Liver (tissue), 9 donors: ENCODE measurements around the gene MTERF1. TPM values are rescaled to one million over a fixed set of nuclear protein-coding genes. Genes with fewer than 3 reads are reported as not detected.

Experiments
- DNase-seq: peaks from one replicate; pipeline ENCODE4 v3.0.0-alpha.2; 2017; ENCODE audit warnings: low spot score
- H3K27ac ChIP-seq, 2 donors: one replicate each; pipeline ENCODE4 v1.7.0; 2013; ENCODE audit warnings: inconsistent platforms in 2 of 2, low read length in 2 of 2, control low read depth in 1 of 2, low read depth in 1 of 2, mild to moderate bottlenecking in 1 of 2
- H3K27me3 ChIP-seq, 4 donors: one replicate each; pipeline versions ENCODE4 v1.6.1 to v1.7.0; 2013; ENCODE audit warnings: low read length in 3 of 4, inconsistent platforms in 1 of 4, mild to moderate bottlenecking in 1 of 4, moderate library complexity in 1 of 4; ENCODE audit not compliant: control insufficient read depth in 4 of 4, insufficient read depth in 4 of 4
- H3K36me3 ChIP-seq, 4 donors: one replicate each; pipeline versions ENCODE4 v1.6.1 to v1.7.0; 2013; ENCODE audit warnings: low read length in 3 of 4, mild to moderate bottlenecking in 3 of 4, low read depth in 1 of 4, moderate library complexity in 1 of 4; ENCODE audit not compliant: control insufficient read depth in 4 of 4, insufficient read depth in 3 of 4
- H3K4me1 ChIP-seq, 4 donors: one replicate each; pipeline versions ENCODE4 v1.6.1 to v1.7.0; 2013; ENCODE audit warnings: low read length in 3 of 4, mild to moderate bottlenecking in 3 of 4, moderate library complexity in 1 of 4; ENCODE audit not compliant: control insufficient read depth in 4 of 4, insufficient read depth in 4 of 4
- H3K4me3 ChIP-seq, 3 donors: one replicate each; pipeline versions ENCODE4 v1.6.1 to v1.7.0; 2013; ENCODE audit warnings: low read length in 3 of 3, control low read depth in 1 of 3, low read depth in 1 of 3, mild to moderate bottlenecking in 1 of 3
- H3K9ac ChIP-seq, 2 donors: one replicate each; pipeline ENCODE4 v1.7.0; 2013; ENCODE audit warnings: low read length in 2 of 2, mild to moderate bottlenecking in 2 of 2, moderate library complexity in 2 of 2, control low read depth in 1 of 2, low read depth in 1 of 2
- H3K9me3 ChIP-seq, 4 donors: one replicate each; pipeline versions ENCODE4 v1.6.1 to v1.7.0; 2013; ENCODE audit warnings: low read length in 3 of 4; ENCODE audit not compliant: control insufficient read depth in 4 of 4
- ATF3 ChIP-seq: IDR thresholded peaks from 2 replicates; pipeline ENCODE4 v1.6.1; 2016; ENCODE audit warnings: antibody characterized with exemption
- CTCF ChIP-seq: fragments of 150-350 bp; IDR thresholded peaks from 2 replicates; pipeline ENCODE4 v1.5.1; 2017; ENCODE audit warnings: improper control_type of control experiment, low read depth, low read length; ENCODE audit not compliant: missing input control
- EGR1 ChIP-seq, 2 donors: IDR thresholded peaks; 2 replicates each; pipeline ENCODE4 v1.6.1; 2016 to 2018; ENCODE audit warnings: antibody characterized with exemption in 2 of 2, low read depth in 2 of 2
- FOXA2 ChIP-seq: IDR thresholded peaks from 2 replicates; pipeline ENCODE4 v1.6.1; 2016; ENCODE audit warnings: antibody characterized with exemption
- GABPA ChIP-seq, 2 donors: IDR thresholded peaks in 1 of 2; conservative IDR thresholded peaks in 1 of 2; 2 replicates each; pipeline ENCODE4 v1.6.1; 2016; ENCODE audit warnings: antibody characterized with exemption in 2 of 2, mild to moderate bottlenecking in 1 of 2, moderate library complexity in 1 of 2
- HNF4A ChIP-seq, 2 donors: conservative IDR thresholded peaks; 2 replicates each; pipeline ENCODE4 v1.6.1; 2016; ENCODE audit warnings: antibody characterized with exemption in 2 of 2, mild to moderate bottlenecking in 2 of 2
- JUND ChIP-seq, 2 donors: IDR thresholded peaks; 2 replicates each; pipeline ENCODE4 v1.6.1; 2016; ENCODE audit warnings: antibody characterized with exemption in 2 of 2
- MAX ChIP-seq: IDR thresholded peaks from 2 replicates; pipeline ENCODE4 v1.6.1; 2016; ENCODE audit warnings: antibody characterized with exemption
- RAD21 ChIP-seq, 2 donors: IDR thresholded peaks; 2 replicates each; pipeline ENCODE4 v1.6.1; 2016; ENCODE audit warnings: antibody characterized with exemption in 2 of 2, mild to moderate bottlenecking in 2 of 2
- REST ChIP-seq: IDR thresholded peaks from 2 replicates; pipeline ENCODE4 v1.6.1; 2016; ENCODE audit warnings: antibody characterized with exemption, mild to moderate bottlenecking
- RXRA ChIP-seq, 2 donors: IDR thresholded peaks; 2 replicates each; pipeline ENCODE4 v1.6.1; 2017 to 2018; ENCODE audit warnings: antibody characterized with exemption in 2 of 2, mild to moderate bottlenecking in 1 of 2
- YY1 ChIP-seq: IDR thresholded peaks from 2 replicates; pipeline ENCODE4 v1.6.1; 2016; ENCODE audit warnings: antibody characterized with exemption, mild to moderate bottlenecking
- ZBTB33 ChIP-seq: IDR thresholded peaks from 2 replicates; pipeline ENCODE4 v1.6.1; 2016; ENCODE audit warnings: antibody characterized with exemption
- WGBS: extraction: QIAGEN DNeasy Blood & Tissue Kit; methylation state at CpG from one replicate; pipeline ENCODE4 v1.1.7; 2013; 5-methylcytosine and 5-hydroxymethylcytosine counted together
- polyA plus RNA-seq, 2 donors: library from polyadenylated mRNA; stranded (reverse) in 1 of 2; unstranded in 1 of 2; fragments of 200-250 nt in 1 of 2; fragments of >200 nt in 1 of 2; fragmentation: Nextera tagmentation in 1 of 2; extraction: Ambion mirVana in 1 of 2; gene quantifications; one replicate each; pipeline versions ENCODE4 v1.2.1 to v1.2.3, GENCODE V29; 2013 to 2015
- total RNA-seq, 2 donors: library from RNA; depleted of rRNA; stranded (reverse); fragments of >200 nt; gene quantifications; one replicate each; pipeline ENCODE4 v1.2.3, GENCODE V29; 2014
- donor health status: healthy.
- donor health status: healthy.
- donor health status: healthy.
- donor health status: healthy.
- donor health status: healthy.

Gene MTERF1
- total and polyA plus RNA-seq, 4 donors: 5.8 to 9.1 (median 6.4) TPM

GRCh38 chr7:91850455-91850854, 30.0 kb downstream of the MTERF1 start:
- Histone ChIP-seq H3K9ac (no peak overlapping the region), H3K27me3 (no peaks in the 10 kb centered on the region), H3K9me3 (no peaks in the 10 kb centered on the region), H3K4me3 (no peak overlapping the region), H3K27ac (no peak overlapping the region), H3K4me1 (no peaks in the 10 kb centered on the region), H3K36me3 (no peaks in the 10 kb centered on the region)
- TF ChIP-seq JUND (IDR thresholded peaks at IDR 0.05): no peak
- TF ChIP-seq REST: no peak
- no peak for TF ChIP-seq ATF3
- no peak for TF ChIP-seq FOXA2
- no peak for TF ChIP-seq EGR1 (IDR thresholded peaks at IDR 0.05; ENCODE audit: low read depth in 2 of 2)
- TF ChIP-seq HNF4A (conservative IDR thresholded peaks at IDR 0.05): no peak
- no peak for TF ChIP-seq RXRA (IDR thresholded peaks at IDR 0.05)
- no peak for DNase-seq

- Histone ChIP-seq H3K36me3 (no peaks in the 10 kb centered on the region), H3K4me1 (no peaks in the 10 kb centered on the region), H3K27me3 (no peaks in the 10 kb centered on the region), H3K9ac (no peak overlapping the region), H3K27ac (no peak overlapping the region), H3K4me3 (no peak overlapping the region), H3K9me3 (no peaks in the 10 kb centered on the region)
- no peak for DNase-seq
- 85% methylated on average over 4 of the region's 4 CpGs for WGBS
- TF ChIP-seq CTCF (no peak), RAD21 (IDR thresholded peaks at IDR 0.05) (no peak), HNF4A (conservative IDR thresholded peaks at IDR 0.05) (no peak), RXRA (IDR thresholded peaks at IDR 0.05) (no peak), GABPA (IDR thresholded peaks at IDR 0.05 in 1 of 2, conservative IDR thresholded peaks at IDR 0.05 in 1 of 2) (no peak), ZBTB33 (no peak), YY1 (no peak), ATF3 (no peak), MAX (no peak), FOXA2 (no peak)
These were observed 32.5 kb downstream of the MTERF1 start for GRCh38 chr7:91847876-91848588.
